GM12801 (cell line): ENCODE results near the gene BLNK.

Experiments used
- TF ChIP-seq, protein P1 (sequence below): IDR thresholded peaks from one replicate; pipeline ENCODE4 v1.5.1; 2011; ENCODE audit warnings: control low read depth; ENCODE audit not compliant: insufficient read length; ENCODE audit errors: extremely low read depth

BLNK gene

GRCh38 chr10:96249264-96249663 lies 22.1 kb downstream of the BLNK start:
- TF ChIP-seq, protein P1, sequence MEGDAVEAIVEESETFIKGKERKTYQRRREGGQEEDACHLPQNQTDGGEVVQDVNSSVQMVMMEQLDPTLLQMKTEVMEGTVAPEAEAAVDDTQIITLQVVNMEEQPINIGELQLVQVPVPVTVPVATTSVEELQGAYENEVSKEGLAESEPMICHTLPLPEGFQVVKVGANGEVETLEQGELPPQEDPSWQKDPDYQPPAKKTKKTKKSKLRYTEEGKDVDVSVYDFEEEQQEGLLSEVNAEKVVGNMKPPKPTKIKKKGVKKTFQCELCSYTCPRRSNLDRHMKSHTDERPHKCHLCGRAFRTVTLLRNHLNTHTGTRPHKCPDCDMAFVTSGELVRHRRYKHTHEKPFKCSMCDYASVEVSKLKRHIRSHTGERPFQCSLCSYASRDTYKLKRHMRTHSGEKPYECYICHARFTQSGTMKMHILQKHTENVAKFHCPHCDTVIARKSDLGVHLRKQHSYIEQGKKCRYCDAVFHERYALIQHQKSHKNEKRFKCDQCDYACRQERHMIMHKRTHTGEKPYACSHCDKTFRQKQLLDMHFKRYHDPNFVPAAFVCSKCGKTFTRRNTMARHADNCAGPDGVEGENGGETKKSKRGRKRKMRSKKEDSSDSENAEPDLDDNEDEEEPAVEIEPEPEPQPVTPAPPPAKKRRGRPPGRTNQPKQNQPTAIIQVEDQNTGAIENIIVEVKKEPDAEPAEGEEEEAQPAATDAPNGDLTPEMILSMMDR: no peak

- TF ChIP-seq, protein P1: no peak
These were observed 27.0 kb downstream of the BLNK start for GRCh38 chr10:96244354-96244753.

- TF ChIP-seq, protein P1: no peak
These were observed 28.1 kb downstream of the BLNK start for GRCh38 chr10:96243296-96243695.

GRCh38 chr10:96242822-96243221 lies 28.5 kb downstream of the BLNK start:
- TF ChIP-seq, protein P1: no peak

DNA sequence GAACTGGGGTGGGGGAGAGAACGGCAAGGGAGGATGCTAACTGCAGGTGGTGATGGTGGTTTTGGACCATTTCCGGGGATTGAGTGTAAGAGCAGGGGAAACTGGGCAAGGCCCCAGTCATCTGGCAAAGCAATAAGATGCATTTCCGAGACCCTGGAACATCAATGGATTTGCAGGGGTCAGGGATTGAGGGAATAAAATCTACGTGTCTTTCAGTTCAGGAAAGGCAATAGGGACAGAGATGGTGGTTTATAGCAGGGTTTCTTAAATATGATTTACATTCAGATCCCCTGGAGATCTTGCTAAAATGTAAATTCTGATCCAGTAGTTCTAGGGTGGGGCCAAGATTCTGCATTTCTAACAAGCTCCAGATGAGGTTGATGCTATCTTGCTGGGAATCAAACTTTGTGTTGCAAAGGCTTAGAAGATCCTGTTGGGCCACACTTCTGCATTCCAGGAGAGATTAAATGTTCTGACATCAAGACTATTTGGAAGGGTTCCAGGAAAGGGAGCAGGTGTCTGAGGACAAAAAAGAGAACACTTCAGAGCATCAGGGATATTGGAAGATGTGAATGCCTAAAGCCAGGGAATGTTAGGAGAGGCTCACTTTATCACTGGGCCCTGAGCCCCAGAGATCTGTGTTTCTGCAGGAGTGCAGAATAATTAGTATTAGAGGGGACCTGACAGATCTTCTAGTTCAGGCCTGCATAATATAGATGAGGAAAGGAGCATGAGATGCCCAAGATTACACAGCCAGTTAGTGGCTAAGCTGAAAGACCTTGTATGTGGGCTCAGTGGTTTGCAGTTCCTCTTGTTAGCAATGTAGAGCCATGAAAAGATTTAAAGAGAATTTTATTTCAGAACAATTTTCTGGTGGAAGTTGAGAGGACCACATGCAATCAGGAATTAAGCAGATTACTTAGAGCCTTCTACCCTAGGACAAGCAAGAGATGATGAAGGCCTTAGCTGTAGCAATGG lies 32.4 kb downstream of the BLNK start:
- TF ChIP-seq, protein P1: no peak

- TF ChIP-seq, protein P1: no peak
These were observed 34.5 kb downstream of the BLNK start for GRCh38 chr10:96236876-96237275.

DNA sequence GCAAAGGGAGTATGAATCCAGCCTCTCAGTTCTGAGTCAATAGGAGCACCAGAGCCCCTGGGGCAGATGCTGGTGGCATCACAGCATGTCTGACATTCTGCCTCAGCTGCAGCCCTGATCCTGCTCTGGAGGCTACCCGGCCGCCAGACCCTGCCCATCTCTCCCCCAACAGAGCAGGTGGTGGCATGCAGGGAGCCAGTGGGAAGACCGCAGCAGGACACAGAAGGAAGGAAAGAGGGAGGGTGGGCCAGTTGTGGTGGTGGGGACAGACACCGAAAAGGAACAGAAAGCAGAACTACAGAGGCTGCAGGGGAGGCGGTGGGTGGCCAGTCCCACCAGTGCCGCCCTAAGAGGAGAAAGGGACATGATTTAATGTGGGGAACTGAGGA lies 35.3 kb downstream of the BLNK start:
- TF ChIP-seq, protein P1: no peak
